Thyroid gland (tissue), 4 donors: Measurements from ENCODE around the gene UBR4. TPM values are rescaled to one million over a fixed set of nuclear protein-coding genes. Genes with fewer than 3 reads are reported as not detected.

ENCODE experiments used
- DNase-seq, 2 donors: peaks; one replicate each; pipeline ENCODE4 v3.0.0-alpha.2; 2019
- H3K27ac ChIP-seq, 3 donors: fragments of 200-600 bp; sonication (generic); 1 replicate in 2 of 3; 2 replicates in 1 of 3; pipeline ENCODE4 v1.5.1; 2016 to 2019; ENCODE audit warnings: mild to moderate bottlenecking in 1 of 3, moderate library complexity in 1 of 3
- H3K27me3 ChIP-seq: fragments of 200-600 bp; sonication (generic); one replicate; pipeline ENCODE4 v1.5.1; 2019
- H3K36me3 ChIP-seq, 2 donors: fragments of 200-600 bp; sonication (generic); one replicate each; pipeline ENCODE4 v1.5.1; 2016 to 2019
- H3K4me1 ChIP-seq, 2 donors: fragments of 200-600 bp; sonication (generic); one replicate each; pipeline ENCODE4 v1.5.1; 2017 to 2019
- H3K4me3 ChIP-seq, 3 donors: fragments of 200-600 bp; sonication (generic); replicated peaks in 1 of 3; 1 replicate in 2 of 3; 2 replicates in 1 of 3; pipeline ENCODE4 v1.5.1; 2016; ENCODE audit warnings: mild to moderate bottlenecking in 1 of 3
- H3K9me3 ChIP-seq: fragments of 200-600 bp; sonication (generic); one replicate; pipeline ENCODE4 v1.5.1; 2017
- POLR2A ChIP-seq, 2 donors: fragments of 450-650 bp; IDR thresholded peaks; one replicate each; pipeline ENCODE4 v1.6.1; 2017; ENCODE audit warnings: antibody characterized with exemption in 2 of 2, mild to moderate bottlenecking in 2 of 2, moderate library complexity in 1 of 2
- WGBS, 2 donors: methylation state at CpG; one replicate each; pipeline ENCODE4 v1.1.5; 2017; 5-methylcytosine and 5-hydroxymethylcytosine counted together
- intact Hi-C: fragments of 100-400 bp; cut with DNase I; formaldehyde crosslinking; loops from one replicate; pipeline ENCODE4 v1.15.1; 2023
- total RNA-seq, 4 donors: library from RNA; depleted of rRNA; stranded (reverse); fragments of >200 nt; gene quantifications; one replicate each; pipeline ENCODE4 v1.2.3, GENCODE V29; 2016
- TF ChIP-seq, protein P1 (sequence below), 6 experiments: fragments of 200-600 bp in 3 of 6; fragments of 450-650 bp in 3 of 6; sonication (generic) in 3 of 6; IDR thresholded peaks; one replicate each; pipeline ENCODE4 v1.5.1; 2016 to 2019; ENCODE audit warnings: antibody characterized with exemption in 6 of 6, mild to moderate bottlenecking in 2 of 6, inconsistent platforms in 1 of 6, moderate library complexity in 1 of 6

UBR4 gene
- total RNA-seq, 4 donors from 2014 or later = 110 to 221 (median 160) TPM

DNA sequence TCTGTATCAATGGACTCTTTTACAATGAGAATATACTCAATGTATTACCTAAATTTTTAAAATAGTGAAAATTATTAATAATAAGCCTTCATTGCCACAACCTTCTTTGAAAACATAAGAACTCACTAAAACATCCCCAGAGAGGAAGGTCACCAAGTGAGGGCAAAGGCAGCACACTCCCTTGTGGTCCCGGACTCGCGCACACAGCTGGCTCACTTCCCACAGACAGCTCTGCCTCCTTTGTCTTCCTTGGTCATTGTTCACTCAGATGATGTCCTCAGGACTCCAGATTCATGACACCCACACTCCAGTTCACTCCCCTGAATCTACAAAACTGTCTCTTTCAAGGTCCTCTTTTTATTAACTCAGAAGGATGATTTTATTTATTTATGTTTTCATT lies 19.2 kb upstream of the UBR4 start:
- intact Hi-C loops = no loop called here
- no peaks in the 10 kb centered on the region for H3K9me3 ChIP-seq
- 75 to 81% methylated on average over 3 of the region's 3 CpGs for WGBS, 2 donors
- no peaks in the 10 kb centered on the region for H3K27me3 ChIP-seq
- H3K36me3 ChIP-seq = peaks cover 42 to 53% of the 10 kb centered on the region in 2 donors
- TF ChIP-seq, protein P1, sequence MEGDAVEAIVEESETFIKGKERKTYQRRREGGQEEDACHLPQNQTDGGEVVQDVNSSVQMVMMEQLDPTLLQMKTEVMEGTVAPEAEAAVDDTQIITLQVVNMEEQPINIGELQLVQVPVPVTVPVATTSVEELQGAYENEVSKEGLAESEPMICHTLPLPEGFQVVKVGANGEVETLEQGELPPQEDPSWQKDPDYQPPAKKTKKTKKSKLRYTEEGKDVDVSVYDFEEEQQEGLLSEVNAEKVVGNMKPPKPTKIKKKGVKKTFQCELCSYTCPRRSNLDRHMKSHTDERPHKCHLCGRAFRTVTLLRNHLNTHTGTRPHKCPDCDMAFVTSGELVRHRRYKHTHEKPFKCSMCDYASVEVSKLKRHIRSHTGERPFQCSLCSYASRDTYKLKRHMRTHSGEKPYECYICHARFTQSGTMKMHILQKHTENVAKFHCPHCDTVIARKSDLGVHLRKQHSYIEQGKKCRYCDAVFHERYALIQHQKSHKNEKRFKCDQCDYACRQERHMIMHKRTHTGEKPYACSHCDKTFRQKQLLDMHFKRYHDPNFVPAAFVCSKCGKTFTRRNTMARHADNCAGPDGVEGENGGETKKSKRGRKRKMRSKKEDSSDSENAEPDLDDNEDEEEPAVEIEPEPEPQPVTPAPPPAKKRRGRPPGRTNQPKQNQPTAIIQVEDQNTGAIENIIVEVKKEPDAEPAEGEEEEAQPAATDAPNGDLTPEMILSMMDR (IDR thresholded peaks at IDR 0.05) = no peak
- no peak for TF ChIP-seq POLR2A (IDR thresholded peaks at IDR 0.05)
- H3K4me3 ChIP-seq = no peak overlapping the region
- H3K4me1 ChIP-seq = peaks cover 3 to 18% of the 10 kb centered on the region in 2 donors
- DNase-seq = no peak
- no peak overlapping the region for H3K27ac ChIP-seq

DNA sequence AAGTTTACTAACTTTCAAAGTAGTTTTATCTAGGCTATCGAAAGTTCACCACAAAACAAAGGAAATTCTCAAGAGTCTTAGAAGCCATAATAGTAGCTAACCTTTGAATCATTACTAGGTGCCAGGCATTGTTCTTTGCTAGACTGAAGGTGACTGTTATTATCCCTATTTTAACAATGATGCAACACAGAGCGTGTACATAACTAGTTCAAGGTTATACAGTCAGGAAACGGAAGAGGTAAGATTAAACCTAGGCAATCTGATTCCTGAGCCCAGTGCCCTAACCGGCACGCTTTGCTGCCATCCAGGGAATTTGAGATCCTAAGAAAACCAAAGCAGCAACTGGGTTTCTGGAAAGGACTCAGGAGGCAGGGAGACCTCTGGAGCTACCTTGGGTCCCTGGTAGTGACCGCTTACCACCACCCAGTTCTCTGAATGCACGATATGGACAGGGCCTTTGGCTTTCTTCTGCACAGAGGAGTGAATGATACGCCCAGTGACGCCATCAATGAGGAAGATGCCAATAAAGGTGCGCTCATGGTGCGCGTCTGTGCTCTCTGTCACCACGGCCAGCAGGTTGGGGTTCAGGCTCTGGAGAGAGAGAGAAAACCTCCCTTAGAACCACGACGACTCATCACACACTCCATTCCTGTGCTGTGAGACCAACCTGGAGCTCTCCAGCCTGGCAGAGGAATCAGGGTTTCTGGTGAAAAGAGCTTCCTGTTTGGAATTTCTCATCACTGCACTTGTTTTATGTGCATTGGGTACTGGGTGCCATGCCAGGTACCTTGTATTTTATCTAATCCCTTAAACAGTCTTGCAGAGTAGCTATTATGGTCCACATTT lies 13.1 kb upstream of the UBR4 start:
- H3K4me1 ChIP-seq = no peaks in the 10 kb centered on the region
- intact Hi-C loops = no loop called here
- 86 to 95% methylated on average over 9 to 15 of the region's 15 CpGs for WGBS, 2 donors
- no peak for DNase-seq
- H3K27me3 ChIP-seq = no peaks in the 10 kb centered on the region
- H3K27ac ChIP-seq = no peak overlapping the region
- H3K4me3 ChIP-seq = no peak overlapping the region
- H3K9me3 ChIP-seq = no peaks in the 10 kb centered on the region
- TF ChIP-seq, protein P1 (IDR thresholded peaks at IDR 0.05) = no peak
- TF ChIP-seq POLR2A (IDR thresholded peaks at IDR 0.05) = no peak
- H3K36me3 ChIP-seq = peaks cover 49 to 72% of the 10 kb centered on the region in 2 donors

DNA sequence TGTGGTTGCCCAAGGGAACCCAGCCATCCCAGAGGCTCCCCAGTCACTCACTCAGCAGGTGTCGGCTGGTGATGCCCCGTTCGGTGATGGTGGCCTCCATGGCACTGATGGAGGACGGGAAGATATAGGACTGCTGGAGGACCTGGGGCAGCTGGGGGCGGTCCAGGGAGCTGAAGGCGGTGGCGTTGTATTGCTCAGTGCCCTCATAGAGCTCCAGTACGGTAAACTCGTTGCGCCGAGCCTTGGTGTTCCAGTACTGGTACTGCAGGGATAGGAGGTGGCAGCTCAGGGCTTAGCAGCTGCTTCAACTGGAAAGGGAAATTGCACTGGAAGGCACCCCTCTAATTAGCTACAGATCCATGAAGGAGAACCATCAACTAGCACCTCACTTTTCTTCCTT lies 12.5 kb upstream of the UBR4 start:
- no peaks in the 10 kb centered on the region for H3K9me3 ChIP-seq
- no peak overlapping the region for H3K4me3 ChIP-seq
- WGBS, 2 donors = 95 to 98% methylated on average over 11 of the region's 11 CpGs
- no peak for DNase-seq
- H3K4me1 ChIP-seq = no peaks in the 10 kb centered on the region
- no peaks in the 10 kb centered on the region for H3K27me3 ChIP-seq
- peaks cover 49 to 76% of the 10 kb centered on the region in 2 donors for H3K36me3 ChIP-seq
- no peak overlapping the region for H3K27ac ChIP-seq
- TF ChIP-seq, protein P1 (IDR thresholded peaks at IDR 0.05) = no peak
- TF ChIP-seq POLR2A (IDR thresholded peaks at IDR 0.05) = no peak
- intact Hi-C loops = no loop called here

GRCh38 chr1:19220991-19221390 lies 10.9 kb upstream of the UBR4 start:
- 88 to 94% methylated on average over 7 of the region's 7 CpGs for WGBS, 2 donors
- no peak overlapping the region for H3K4me3 ChIP-seq
- H3K27ac ChIP-seq = no peak overlapping the region
- intact Hi-C loops = no loop called here
- H3K27me3 ChIP-seq = no peaks in the 10 kb centered on the region
- peaks cover 38 to 69% of the 10 kb centered on the region in 2 donors for H3K36me3 ChIP-seq
- no peaks in the 10 kb centered on the region for H3K9me3 ChIP-seq
- TF ChIP-seq, protein P1 (IDR thresholded peaks at IDR 0.05) = no peak
- TF ChIP-seq POLR2A (IDR thresholded peaks at IDR 0.05) = no peak
- no peak for DNase-seq
- no peaks in the 10 kb centered on the region for H3K4me1 ChIP-seq

DNA sequence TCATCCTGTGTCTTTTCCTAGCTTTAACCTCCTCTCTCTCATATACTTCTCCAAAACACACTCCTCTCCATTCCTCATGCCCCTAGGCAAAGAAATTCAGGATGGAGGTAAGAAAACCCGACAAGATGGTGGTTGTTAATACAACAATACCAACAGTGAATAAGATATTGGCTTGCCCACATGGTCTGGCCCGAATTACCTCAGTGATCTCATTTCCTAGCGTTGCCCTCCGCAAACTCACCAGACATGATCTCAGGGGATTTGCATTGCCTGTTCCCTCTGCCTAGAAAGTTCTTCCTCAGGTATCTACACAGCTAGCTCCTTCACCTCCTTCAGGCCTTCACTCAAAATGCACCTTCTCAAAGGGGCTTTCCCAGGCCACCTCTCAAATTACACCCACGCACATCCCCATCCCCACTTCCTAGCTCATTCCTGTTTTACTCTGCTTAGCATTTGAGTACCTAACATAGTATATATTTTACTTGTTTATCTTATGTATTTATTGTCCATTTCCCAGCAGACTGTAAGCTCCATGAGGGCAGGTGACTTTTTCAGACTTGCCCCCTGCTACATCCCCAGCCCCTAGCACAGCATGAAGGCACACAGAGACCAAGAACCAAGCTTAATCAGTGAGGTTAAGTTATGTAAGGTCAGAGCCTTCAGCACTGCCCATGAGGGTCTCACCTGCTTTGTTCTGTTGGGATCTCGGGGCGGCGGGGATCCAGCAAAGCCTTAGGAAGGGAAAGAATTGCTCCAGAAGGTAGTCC lies 10.2 kb upstream of the UBR4 start:
- TF ChIP-seq POLR2A (IDR thresholded peaks at IDR 0.05) = no peak
- TF ChIP-seq, protein P1 (IDR thresholded peaks at IDR 0.05) = no peak
- DNase-seq = no peak
- intact Hi-C loops = no loop called here
- no peaks in the 10 kb centered on the region for H3K4me1 ChIP-seq
- WGBS, 2 donors = 90 to 92% methylated on average over 8 of the region's 8 CpGs
- no peak overlapping the region for H3K27ac ChIP-seq
- H3K36me3 ChIP-seq = peaks cover 30 to 64% of the 10 kb centered on the region in 2 donors
- H3K27me3 ChIP-seq = no peaks in the 10 kb centered on the region
- H3K9me3 ChIP-seq = no peaks in the 10 kb centered on the region
- H3K4me3 ChIP-seq = no peak overlapping the region
